Measurements from ENCODE around the gene RASSF1.

RASSF1 gene

DNA sequence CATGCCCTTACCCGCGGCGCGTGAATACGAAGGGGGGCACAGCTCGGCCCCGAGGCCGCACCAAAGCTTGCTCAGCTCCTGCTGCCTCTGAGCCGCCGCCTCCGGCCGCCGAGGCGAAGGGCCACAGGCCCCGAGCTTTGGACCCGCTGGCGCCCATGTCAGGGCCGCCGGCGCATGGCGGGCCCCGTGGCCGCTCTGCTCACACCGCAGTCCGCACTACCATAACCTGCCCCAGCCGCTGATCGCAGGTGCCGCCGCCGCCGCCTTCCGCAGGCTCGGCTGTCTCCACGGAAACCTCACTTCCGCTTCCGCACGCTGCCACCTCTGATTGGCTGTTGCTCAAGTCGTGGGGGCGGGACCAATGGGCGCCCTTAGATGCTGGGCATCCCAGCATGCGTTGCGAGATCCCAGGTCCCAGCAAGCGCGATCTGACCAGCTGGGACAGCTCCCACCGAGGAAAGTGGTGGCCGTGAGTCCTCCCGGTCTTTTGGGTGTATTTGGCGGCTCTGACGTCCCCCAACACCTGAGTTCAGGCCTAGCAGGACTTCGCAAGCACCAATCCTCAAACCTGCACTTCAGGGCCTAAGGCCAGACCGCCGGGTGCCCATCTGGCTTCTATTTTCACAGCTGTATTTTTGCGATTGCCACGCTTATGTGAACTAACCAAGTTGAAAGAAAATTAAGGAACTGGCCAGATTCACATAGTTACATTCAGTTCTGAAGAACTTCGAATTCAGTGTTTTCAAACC, 12.5 kb downstream of the RASSF1 start, which contains the start of gene TUSC2:
Gene TUSC2, minus strand, starts transcription at position 281 of the 749 bp plus-strand sequence. Its CDS starts 124 bp downstream, at position 157.
- peak; percentile 81 for DNase-seq (ENCODE audit: low read depth)
- peak within 1 kb of the TSS; percentile 94 for H3K4me3 ChIP-seq (ENCODE audit: low read depth, low read length)

DNA sequence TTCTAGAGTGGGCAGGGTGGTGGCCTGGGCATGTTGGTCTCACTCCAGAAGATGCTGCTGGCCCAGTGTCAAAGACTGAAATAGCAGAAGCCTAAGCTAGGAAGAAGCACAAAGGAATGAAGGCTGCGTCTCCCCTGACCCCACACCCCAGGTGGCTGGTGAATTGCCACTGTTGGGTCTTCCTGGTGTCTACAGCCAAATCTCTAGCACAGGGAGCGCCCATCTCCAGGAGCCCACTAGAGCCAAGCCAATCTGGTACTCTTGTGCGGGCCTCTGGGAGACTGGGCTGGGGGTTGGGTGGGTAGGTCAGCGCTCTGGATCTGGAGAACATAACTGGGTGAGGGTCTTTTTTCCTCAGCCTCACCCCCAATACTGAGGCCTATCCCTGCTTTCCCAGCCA, 13.5 kb downstream of the RASSF1 start:
- DNase-seq (ENCODE audit: low read depth), result no peak
- peak overlapping the region; percentile 94 for H3K4me3 ChIP-seq (ENCODE audit: low read depth, low read length)

DNA sequence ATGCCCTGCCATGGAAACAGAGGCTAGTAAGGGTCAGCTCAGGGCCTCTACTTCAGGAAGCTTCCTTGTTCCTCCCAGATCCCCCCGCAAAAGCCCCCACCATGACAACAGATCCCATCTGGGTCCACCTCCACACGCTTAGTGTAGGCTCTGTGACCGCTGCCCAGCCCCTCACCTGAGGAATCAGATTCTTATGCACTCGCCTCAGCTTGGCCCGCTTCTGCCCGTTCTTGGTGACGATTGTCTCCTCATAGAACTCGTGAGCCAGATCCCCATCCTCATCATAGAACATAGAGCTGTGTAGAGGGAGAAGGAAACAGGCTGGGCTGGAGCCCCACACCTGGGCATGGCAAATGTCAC, 14.5 kb downstream of the RASSF1 start:
- H3K4me3 ChIP-seq (ENCODE audit: low read depth, low read length), result no peak overlapping the region
- DNase-seq (ENCODE audit: low read depth), result no peak

GRCh38 chr3:50325497-50326181, 15.0 kb downstream of the RASSF1 start:
- DNase-seq (ENCODE audit: low read depth), result no peak
- no peak overlapping the region for H3K4me3 ChIP-seq (ENCODE audit: low read depth, low read length)

- H3K4me3 ChIP-seq (ENCODE audit: low read depth, low read length), result no peak overlapping the region
- no peak for DNase-seq (ENCODE audit: low read depth)
Measured at GRCh38 chr3:50325113-50325480, 15.5 kb downstream of the RASSF1 start.

GRCh38 chr3:50324351-50325112, 16.1 kb downstream of the RASSF1 start:
- DNase-seq (ENCODE audit: low read depth), result peak; percentile 24
- H3K4me3 ChIP-seq (ENCODE audit: low read depth, low read length), result no peak overlapping the region

DNA sequence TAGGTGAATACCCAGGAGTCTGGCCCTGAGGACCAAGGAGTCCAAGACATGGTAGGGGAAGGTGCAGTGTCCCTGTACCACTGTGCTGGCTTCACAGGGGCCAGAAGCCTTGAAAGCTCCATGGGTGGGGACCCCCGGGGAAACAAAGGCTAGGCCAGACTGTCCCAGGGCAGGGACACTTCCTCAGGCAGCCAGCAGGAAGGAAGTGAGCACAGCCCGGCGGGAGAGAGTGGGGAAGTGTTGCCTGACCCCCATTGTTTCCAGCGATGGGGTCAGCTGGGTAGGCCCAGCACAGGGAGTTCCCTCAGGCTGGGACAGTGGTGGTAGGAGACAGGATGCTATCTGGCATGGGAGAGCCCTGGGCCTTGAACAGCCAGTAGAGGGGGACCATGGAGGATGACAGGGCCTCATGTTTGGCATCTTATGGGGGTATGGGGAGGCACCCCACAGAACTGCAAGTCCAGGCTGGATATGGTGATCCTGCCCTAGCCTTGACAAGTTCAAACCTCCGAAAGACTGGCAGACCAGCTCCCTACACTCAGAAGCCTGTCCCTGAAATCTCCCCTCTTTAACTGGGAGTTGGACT, 16.9 kb downstream of the RASSF1 start:
- no peak overlapping the region for H3K4me3 ChIP-seq (ENCODE audit: low read depth, low read length)
- DNase-seq (ENCODE audit: low read depth), result no peak

DNA sequence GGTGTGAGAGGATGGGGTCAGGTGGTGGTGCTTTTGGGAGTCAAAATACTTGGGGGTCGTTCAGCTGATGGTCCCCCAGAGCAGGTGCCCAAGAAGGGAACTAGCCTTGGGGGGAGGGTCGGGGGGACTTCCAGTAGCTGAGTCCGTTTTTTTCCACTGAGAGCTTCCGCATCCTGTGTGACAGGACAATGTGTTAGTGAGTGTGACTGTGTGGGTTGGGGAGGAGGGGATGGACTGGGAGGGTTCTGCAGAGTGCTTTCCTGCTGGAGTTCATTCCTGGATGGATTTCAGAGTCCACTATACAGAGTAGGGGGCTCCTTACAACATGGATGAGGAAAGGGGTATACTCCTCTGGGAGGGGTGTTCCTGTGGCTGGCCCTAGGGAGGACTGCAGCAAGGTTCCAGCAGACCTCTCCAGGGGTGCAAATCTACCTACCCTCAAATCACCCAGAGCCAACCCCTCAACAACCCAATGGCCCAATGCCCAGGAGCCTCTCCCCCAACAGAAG, 17.5 kb downstream of the RASSF1 start:
- no peak for DNase-seq (ENCODE audit: low read depth)
- H3K4me3 ChIP-seq (ENCODE audit: low read depth, low read length), result no peak overlapping the region

GRCh38 chr3:50322386-50323091, 18.1 kb downstream of the RASSF1 start, which contains the start of gene HYAL2:
TSS of gene HYAL2 (minus strand) at chr3:50322745. CDS start at chr3:50320489, 2,256 bp downstream.
- DNase-seq (ENCODE audit: low read depth), result no peak
- H3K4me3 ChIP-seq (ENCODE audit: low read depth, low read length), result peak within 1 kb of the TSS; percentile 80

GRCh38 chr3:50322115-50322385, 18.6 kb downstream of the RASSF1 start:
- DNase-seq (ENCODE audit: low read depth), result no peak
- H3K4me3 ChIP-seq (ENCODE audit: low read depth, low read length), result peak overlapping the region; percentile 80

GRCh38 chr3:50321336-50322114, 19.1 kb downstream of the RASSF1 start:
- peak; percentile 65 for DNase-seq (ENCODE audit: low read depth)
- H3K4me3 ChIP-seq (ENCODE audit: low read depth, low read length), result peak overlapping the region; percentile 80

DNA sequence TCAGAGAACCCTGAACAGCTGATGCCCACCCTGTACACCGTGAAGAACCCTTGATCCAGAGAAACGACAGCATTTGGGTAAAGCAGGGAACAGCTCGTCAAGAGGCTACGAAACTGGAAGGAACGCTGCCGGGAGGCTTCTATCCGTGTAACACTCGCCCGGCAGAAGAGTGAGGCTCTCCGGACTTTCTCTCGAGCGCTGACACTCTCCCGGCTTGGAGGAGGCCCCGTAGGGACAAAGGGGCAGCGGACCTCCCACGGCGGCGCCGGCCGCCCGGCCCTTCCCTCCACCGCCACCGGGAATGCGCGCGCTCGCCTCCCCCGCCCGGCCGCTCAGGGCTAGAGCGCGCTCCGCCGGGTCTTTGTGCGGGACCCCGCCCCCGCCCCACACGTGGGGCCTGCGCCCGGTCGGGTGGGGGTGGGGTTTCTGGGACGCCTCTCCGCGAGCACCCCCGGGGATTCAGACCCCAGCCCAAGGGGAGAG, 19.7 kb downstream of the RASSF1 start:
- peak overlapping the region; percentile 80 for H3K4me3 ChIP-seq (ENCODE audit: low read depth, low read length)
- DNase-seq (ENCODE audit: low read depth), result no peak

DNA sequence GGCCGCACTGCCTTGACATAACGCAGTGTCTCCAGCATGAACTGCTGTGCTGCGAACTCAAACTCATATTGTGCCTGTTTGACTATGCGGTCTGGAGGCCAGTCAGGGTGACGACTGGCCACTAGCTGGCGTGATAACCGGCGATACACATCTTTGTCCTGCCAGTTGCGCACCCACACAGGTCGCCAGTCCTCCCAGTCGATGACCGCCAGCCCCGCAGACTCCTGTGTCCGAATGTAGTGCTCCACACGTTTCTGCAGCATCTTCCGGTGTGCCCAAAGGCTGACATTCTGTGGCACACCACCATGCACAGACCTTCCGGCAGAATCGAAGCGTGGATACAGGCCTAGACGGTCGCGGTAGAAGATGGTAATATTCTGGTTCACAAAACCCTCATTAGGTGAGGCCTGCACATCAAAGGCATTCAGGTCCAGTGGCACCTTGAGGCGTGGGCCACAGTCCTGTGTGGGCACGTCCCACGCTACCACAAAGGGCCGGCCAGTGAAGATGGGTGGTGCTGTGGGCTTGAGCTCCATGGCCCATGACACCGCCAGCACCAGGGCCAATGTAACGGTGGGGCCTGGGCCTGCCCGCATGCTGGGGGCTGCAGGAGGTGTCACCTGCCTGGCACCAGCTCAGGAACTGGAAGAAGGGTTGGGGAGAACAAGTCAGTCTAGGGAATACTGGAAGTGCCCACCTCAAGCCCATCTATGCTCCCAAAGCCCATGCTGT, 20.6 kb downstream of the RASSF1 start:
- peak overlapping the region; percentile 80 for H3K4me3 ChIP-seq (ENCODE audit: low read depth, low read length)
- DNase-seq (ENCODE audit: low read depth), result no peak

GRCh38 chr3:50319181-50319893, 21.3 kb downstream of the RASSF1 start:
- DNase-seq (ENCODE audit: low read depth), result no peak
- no peak overlapping the region for H3K4me3 ChIP-seq (ENCODE audit: low read depth, low read length)

DNA sequence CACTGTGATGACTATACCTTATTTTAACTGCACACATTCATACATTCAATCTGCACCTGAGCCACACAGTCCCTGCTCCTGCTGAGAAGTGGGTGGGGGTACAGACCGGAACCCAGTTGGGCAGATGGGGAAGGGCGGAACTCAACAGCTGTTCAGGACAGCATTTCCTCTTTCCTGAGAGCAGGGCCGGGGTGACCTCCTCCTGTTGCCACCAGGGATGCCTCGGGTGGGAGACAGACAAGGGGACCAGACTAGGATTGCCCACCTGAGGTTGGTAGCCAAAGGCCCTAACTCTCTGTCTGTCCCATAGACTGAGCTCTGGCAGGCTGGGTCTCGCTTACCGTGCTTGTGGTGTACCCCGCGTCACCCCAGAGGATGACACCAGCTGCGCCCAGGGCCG, 22.0 kb downstream of the RASSF1 start:
- no peak overlapping the region for H3K4me3 ChIP-seq (ENCODE audit: low read depth, low read length)
- no peak for DNase-seq (ENCODE audit: low read depth)

DNA sequence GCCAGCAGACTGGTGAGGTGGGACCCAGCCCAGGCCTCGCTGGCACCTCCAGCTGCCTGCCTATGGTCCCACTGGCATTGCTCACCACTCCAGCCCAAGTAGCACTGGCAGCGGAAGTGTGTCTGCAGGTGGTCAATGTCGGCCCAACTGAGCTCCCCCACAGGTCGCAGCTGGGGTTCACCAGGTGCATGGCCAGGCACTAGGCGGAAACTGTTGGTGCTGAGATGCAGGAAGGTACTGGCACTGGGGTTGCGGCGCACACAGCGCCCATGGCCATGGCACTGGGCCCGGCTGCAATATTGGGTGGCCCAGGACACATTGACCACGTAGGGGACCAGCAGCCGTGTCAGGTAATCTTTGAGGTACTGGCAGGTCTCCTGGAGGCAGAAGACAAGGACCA, 22.5 kb downstream of the RASSF1 start:
- DNase-seq (ENCODE audit: low read depth), result no peak
- no peak overlapping the region for H3K4me3 ChIP-seq (ENCODE audit: low read depth, low read length)

DNA sequence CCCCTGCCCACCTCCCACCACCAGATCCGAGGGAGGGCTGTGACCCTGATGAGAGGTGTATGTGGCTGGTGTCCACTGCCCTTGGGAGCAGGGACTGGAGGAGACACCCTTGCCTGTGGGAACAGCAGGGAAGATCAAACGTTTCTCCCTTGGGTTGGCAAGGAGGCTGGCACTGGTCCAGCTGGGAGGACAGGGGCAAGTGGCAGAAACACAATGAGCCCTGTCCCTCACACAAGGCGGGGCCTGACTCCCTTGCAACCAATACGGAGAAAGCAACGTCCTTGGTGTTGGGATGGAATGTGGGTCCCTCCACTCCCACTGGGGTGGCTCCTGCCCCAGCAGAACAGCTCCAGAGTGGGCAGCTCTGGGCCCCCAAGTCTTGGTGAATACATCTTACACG, 23.3 kb downstream of the RASSF1 start:
- no peak for DNase-seq (ENCODE audit: low read depth)
- H3K4me3 ChIP-seq (ENCODE audit: low read depth, low read length), result no peak overlapping the region
